Adipocyte (in vitro differentiated cells): ENCODE measurements around the gene GLP2R.

Experiments
- DNase-seq: peaks from one replicate; pipeline ENCODE4 v3.0.0-alpha.2; 2015; ENCODE audit warnings: low read depth
- H3K27me3 ChIP-seq: replicated peaks from 2 replicates; pipeline ENCODE4 v1.7.0; 2013; ENCODE audit warnings: mild to moderate bottlenecking, low read length, moderate library complexity; ENCODE audit not compliant: control insufficient read depth, insufficient read depth
- H3K36me3 ChIP-seq: 2 replicates; pipeline ENCODE4 v1.7.0; 2013; ENCODE audit warnings: low read length, mild to moderate bottlenecking, moderate library complexity; ENCODE audit not compliant: control insufficient read depth, insufficient read depth, severe bottlenecking
- H3K4me1 ChIP-seq: 2 replicates; pipeline ENCODE4 v1.7.0; 2013; ENCODE audit warnings: mild to moderate bottlenecking, low read length, moderate library complexity; ENCODE audit not compliant: control insufficient read depth, insufficient read depth
- H3K4me3 ChIP-seq: 2 replicates; pipeline ENCODE4 v1.7.0; 2013; ENCODE audit warnings: mild to moderate bottlenecking, low read length, moderate library complexity
- H3K9ac ChIP-seq: 2 replicates; pipeline ENCODE4 v1.7.0; 2013; ENCODE audit warnings: mild to moderate bottlenecking, low read length, moderate library complexity
- H3K9me3 ChIP-seq: 2 replicates; pipeline ENCODE4 v1.7.0; 2013; ENCODE audit warnings: mild to moderate bottlenecking, low read length, moderate library complexity; ENCODE audit not compliant: control insufficient read depth

The GLP2R gene

GRCh38 chr17:9798724-9799123 lies 27.0 kb upstream of the GLP2R start:
- no peak for DNase-seq
- H3K27me3 ChIP-seq = peaks cover 20% of the 10 kb centered on the region
- no peaks in the 10 kb centered on the region for H3K4me1 ChIP-seq
- no peak overlapping the region for H3K9ac ChIP-seq
- no peaks in the 10 kb centered on the region for H3K36me3 ChIP-seq
- no peak overlapping the region for H3K4me3 ChIP-seq
- H3K9me3 ChIP-seq = peaks cover under 1% of the 10 kb centered on the region

DNA sequence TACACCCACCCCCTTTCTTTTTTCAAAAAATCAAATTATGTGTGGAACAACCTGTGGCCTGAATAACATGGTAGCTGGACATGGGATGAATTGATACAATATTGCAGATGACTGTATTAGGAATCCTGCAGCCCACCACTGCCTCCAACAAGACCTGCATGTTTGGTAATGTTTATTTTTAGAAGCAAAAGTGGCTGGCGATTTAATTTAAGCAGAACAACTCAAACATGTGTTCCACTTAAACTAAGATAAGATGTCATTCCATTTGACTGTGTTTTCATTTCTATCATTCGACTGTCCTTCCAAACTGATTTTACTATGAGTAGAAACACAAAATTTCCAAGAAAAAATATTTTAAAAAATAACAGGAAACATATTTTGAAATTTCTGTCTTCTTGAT lies 24.2 kb upstream of the GLP2R start:
- Histone ChIP-seq H3K36me3 (no peaks in the 10 kb centered on the region), H3K9me3 (peaks cover 13% of the 10 kb centered on the region), H3K4me3 (no peak overlapping the region), H3K27me3 (peaks cover 20% of the 10 kb centered on the region), H3K4me1 (no peaks in the 10 kb centered on the region), H3K9ac (no peak overlapping the region)
- no peak for DNase-seq

DNA sequence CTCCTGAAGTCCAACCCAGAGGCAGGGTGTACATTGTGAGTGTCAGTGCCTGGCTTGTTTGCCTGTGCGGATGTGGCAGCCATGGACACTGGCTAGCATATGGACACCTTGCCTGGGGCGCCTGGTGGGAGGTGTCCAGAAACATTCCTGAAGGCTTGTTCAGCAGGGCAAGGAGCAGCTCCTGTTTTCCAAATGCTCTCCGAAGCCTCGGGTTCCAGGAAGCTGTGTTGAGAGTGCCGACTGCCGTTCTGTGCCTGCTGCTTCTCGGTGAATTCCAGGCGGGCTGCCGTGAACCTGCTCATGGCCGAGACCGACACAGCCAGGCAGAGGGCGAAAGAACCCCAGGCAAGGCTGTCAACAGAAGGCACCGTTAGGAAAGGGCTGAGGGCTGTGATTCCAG lies 23.4 kb upstream of the GLP2R start:
- Histone ChIP-seq H3K27me3 (peaks cover 20% of the 10 kb centered on the region), H3K36me3 (no peaks in the 10 kb centered on the region), H3K9me3 (peaks cover 13% of the 10 kb centered on the region), H3K4me3 (no peak overlapping the region), H3K9ac (no peak overlapping the region), H3K4me1 (no peaks in the 10 kb centered on the region)
- no peak for DNase-seq

- H3K4me1 ChIP-seq = no peaks in the 10 kb centered on the region
- H3K27me3 ChIP-seq = peaks cover 20% of the 10 kb centered on the region
- no peak overlapping the region for H3K4me3 ChIP-seq
- no peaks in the 10 kb centered on the region for H3K36me3 ChIP-seq
- H3K9ac ChIP-seq = no peak overlapping the region
- no peak for DNase-seq
- peaks cover 13% of the 10 kb centered on the region for H3K9me3 ChIP-seq
These were observed 23.0 kb upstream of the GLP2R start for GRCh38 chr17:9802697-9803096.

- Histone ChIP-seq H3K9ac (no peak overlapping the region), H3K27me3 (peaks cover 15% of the 10 kb centered on the region), H3K9me3 (peaks cover 13% of the 10 kb centered on the region), H3K4me3 (no peak overlapping the region), H3K4me1 (no peaks in the 10 kb centered on the region), H3K36me3 (no peaks in the 10 kb centered on the region)
- no peak for DNase-seq
These were observed 20.0 kb upstream of the GLP2R start for GRCh38 chr17:9805769-9806168.

DNA sequence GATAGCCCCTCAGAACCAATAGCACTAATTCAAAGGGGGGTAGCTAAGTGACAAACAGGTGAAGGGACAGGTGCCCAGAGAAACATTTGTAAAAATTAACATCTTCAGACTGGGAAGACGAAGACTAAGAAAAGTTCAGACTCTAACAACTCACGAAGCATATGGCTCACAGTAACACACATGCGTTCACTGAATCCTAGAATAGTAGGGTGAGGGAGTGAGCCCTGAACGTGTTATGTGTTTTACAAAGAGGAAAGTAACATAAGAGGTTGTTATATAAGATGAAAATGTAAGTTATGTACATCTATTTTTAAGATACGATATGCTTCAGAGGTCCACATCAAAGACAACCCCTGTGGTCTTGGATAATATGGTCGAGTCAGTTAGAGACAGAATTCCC lies 19.0 kb upstream of the GLP2R start:
- no peaks in the 10 kb centered on the region for H3K4me1 ChIP-seq
- no peak for DNase-seq
- H3K9me3 ChIP-seq = peaks cover 13% of the 10 kb centered on the region
- H3K4me3 ChIP-seq = no peak overlapping the region
- H3K9ac ChIP-seq = no peak overlapping the region
- no peaks in the 10 kb centered on the region for H3K36me3 ChIP-seq
- peaks cover 18% of the 10 kb centered on the region for H3K27me3 ChIP-seq

- DNase-seq = no peak
- Histone ChIP-seq H3K4me1 (no peaks in the 10 kb centered on the region), H3K27me3 (peaks cover 15% of the 10 kb centered on the region), H3K36me3 (no peaks in the 10 kb centered on the region), H3K4me3 (no peak overlapping the region), H3K9ac (no peak overlapping the region), H3K9me3 (peaks cover 5% of the 10 kb centered on the region)
These were observed 16.3 kb upstream of the GLP2R start for GRCh38 chr17:9809409-9809808.

GRCh38 chr17:9810100-9810949 lies 15.4 kb upstream of the GLP2R start:
- Histone ChIP-seq H3K4me3 (no peak overlapping the region), H3K27me3 (peaks cover 15% of the 10 kb centered on the region), H3K4me1 (no peaks in the 10 kb centered on the region), H3K9me3 (no peaks in the 10 kb centered on the region), H3K36me3 (no peaks in the 10 kb centered on the region), H3K9ac (no peak overlapping the region)
- no peak for DNase-seq

DNA sequence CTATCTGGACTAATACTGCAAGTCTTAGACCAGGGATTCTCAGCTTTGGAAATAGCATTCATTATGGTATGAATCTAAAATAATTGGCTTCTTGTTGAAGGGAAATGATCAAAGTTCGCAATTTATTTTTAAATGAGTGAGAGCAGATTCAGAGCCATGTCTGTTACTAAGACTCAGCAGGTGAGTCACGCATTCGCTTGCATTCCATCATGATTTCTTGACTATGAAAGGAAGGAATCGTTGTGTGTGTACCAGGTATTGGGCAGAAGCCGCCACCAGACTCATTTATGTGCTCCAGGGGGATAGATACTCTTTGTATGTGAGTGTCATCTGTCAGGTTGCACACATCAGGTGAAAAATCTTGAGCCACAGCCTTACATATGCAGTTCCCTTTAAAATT lies 14.6 kb upstream of the GLP2R start:
- Histone ChIP-seq H3K36me3 (no peaks in the 10 kb centered on the region), H3K9ac (no peak overlapping the region), H3K4me3 (no peak overlapping the region), H3K4me1 (no peaks in the 10 kb centered on the region), H3K27me3 (peaks cover 23% of the 10 kb centered on the region), H3K9me3 (no peaks in the 10 kb centered on the region)
- DNase-seq = no peak

GRCh38 chr17:9811537-9811936 lies 14.2 kb upstream of the GLP2R start:
- Histone ChIP-seq H3K36me3 (no peaks in the 10 kb centered on the region), H3K9ac (no peak overlapping the region), H3K4me3 (no peak overlapping the region), H3K27me3 (peaks cover 25% of the 10 kb centered on the region), H3K9me3 (no peaks in the 10 kb centered on the region), H3K4me1 (no peaks in the 10 kb centered on the region)
- no peak for DNase-seq

DNA sequence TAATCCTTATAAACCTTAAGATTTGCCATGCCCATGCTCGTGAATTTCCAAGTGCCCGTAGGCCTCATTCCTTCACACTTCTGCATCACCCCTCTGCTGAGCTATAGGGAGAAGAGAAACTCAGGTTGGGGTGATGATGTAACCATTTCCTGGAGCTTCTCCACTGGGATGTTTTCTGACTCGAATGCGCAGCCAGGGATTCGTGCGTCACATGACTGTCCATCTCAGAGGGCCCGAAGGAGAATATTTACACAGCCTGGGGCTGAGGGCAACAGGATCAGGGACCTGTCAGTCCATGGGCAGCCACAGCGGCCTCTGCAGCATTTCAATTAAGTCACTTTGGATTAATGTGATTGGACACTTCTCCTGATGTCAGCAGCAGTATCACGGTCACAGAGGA lies 12.6 kb upstream of the GLP2R start:
- Histone ChIP-seq H3K4me1 (no peaks in the 10 kb centered on the region), H3K4me3 (no peak overlapping the region), H3K36me3 (no peaks in the 10 kb centered on the region), H3K9ac (no peak overlapping the region), H3K27me3 (peaks cover 31% of the 10 kb centered on the region), H3K9me3 (no peaks in the 10 kb centered on the region)
- DNase-seq = no peak
